HEK293 (cell line): Measurements from ENCODE around the gene SIGLEC10.

Source experiments
- CTCF ChIA-PET: fragments of 350-600 bp; formaldehyde crosslinking; extraction: SDS; loops from one replicate; lab custom pipeline; 2021; ENCODE audit warnings: antibody characterized with exemption; lab: Yijun Ruan, JAX
- POLR2A ChIA-PET: fragments of 300-600 bp; formaldehyde crosslinking; extraction: SDS; loops from one replicate; lab custom pipeline; 2020; ENCODE audit warnings: antibody characterized with exemption, inconsistent platforms; lab: Yijun Ruan, JAX
- H3K27ac ChIP-seq: fragments of 200-500 bp; sonication (Bioruptor generic); 2 replicates; pipeline ENCODE4 v1.5.1; 2014; ENCODE audit warnings: low read depth, low read length, control low read depth, inconsistent platforms; ENCODE audit errors: extremely low read depth
- H3K36me3 ChIP-seq, 2 experiments: fragments of 200-500 bp in 1 of 2; sonication (Bioruptor generic) in 1 of 2; 1 replicate in 1 of 2; 2 replicates in 1 of 2; pipeline ENCODE4 v1.5.1; 2014 to 2017; ENCODE audit warnings: inconsistent platforms in 2 of 2, low read length in 2 of 2; ENCODE audit not compliant: control insufficient read depth in 2 of 2, insufficient read depth in 1 of 2
- H3K4me1 ChIP-seq: fragments of 200-500 bp; sonication (Bioruptor generic); 2 replicates; pipeline ENCODE4 v1.5.1; 2014; ENCODE audit warnings: mild to moderate bottlenecking, low read length, inconsistent platforms; ENCODE audit not compliant: control insufficient read depth, insufficient read depth
- H3K4me3 ChIP-seq: 2 replicates; pipeline ENCODE4 v1.5.1; 2011; ENCODE audit warnings: low read depth, mild to moderate bottlenecking, control low read depth, low read length, moderate library complexity
- H3K9me3 ChIP-seq: fragments of 200-500 bp; sonication (Bioruptor generic); 2 replicates; pipeline ENCODE4 v1.5.1; 2014; ENCODE audit warnings: low read depth, low read length, inconsistent platforms; ENCODE audit not compliant: control insufficient read depth, insufficient read depth
- GLI4 ChIP-seq: fragments of 450-650 bp; formaldehyde crosslinking; IDR thresholded peaks from 2 replicates; pipeline ENCODE4 v1.5.1; 2016; ENCODE audit warnings: missing biosample characterization, missing genetic modification characterization
- IKZF3 ChIP-seq: fragments of 450-650 bp; IDR thresholded peaks from 2 replicates; pipeline ENCODE4 v1.5.0; 2018; ENCODE audit warnings: missing biosample characterization, mild to moderate bottlenecking, missing genetic modification characterization, moderate library complexity
- MEIS1 ChIP-seq: sonication (generic); formaldehyde crosslinking; IDR thresholded peaks from 2 replicates; pipeline ENCODE4 v1.8.1; 2022; ENCODE audit warnings: missing genetic modification reagents, mild to moderate bottlenecking, borderline replicate concordance
- OSR2 ChIP-seq: fragments of 450-650 bp; formaldehyde crosslinking; IDR thresholded peaks from 2 replicates; pipeline ENCODE4 v1.5.1; 2016; ENCODE audit warnings: missing biosample characterization, missing genetic modification characterization
- SP3 ChIP-seq: fragments of 450-650 bp; formaldehyde crosslinking; IDR thresholded peaks from 2 replicates; pipeline ENCODE4 v1.5.1; 2016; ENCODE audit warnings: missing biosample characterization, missing genetic modification characterization
- ZNF266 ChIP-seq: fragments of 450-650 bp; formaldehyde crosslinking; IDR thresholded peaks from 2 replicates; pipeline ENCODE4 v1.5.1; 2016; ENCODE audit warnings: missing biosample characterization, missing genetic modification characterization, low read depth
- ZNF404 ChIP-seq: fragments of 450-650 bp; formaldehyde crosslinking; IDR thresholded peaks from 2 replicates; pipeline ENCODE4 v1.5.1; 2017; ENCODE audit warnings: missing biosample characterization, missing genetic modification characterization
- ZNF561 ChIP-seq: fragments of 450-650 bp; IDR thresholded peaks from 2 replicates; pipeline ENCODE4 v1.5.1; 2018; ENCODE audit warnings: missing biosample characterization, missing genetic modification characterization, borderline replicate concordance
- ZNF596 ChIP-seq: fragments of 450-650 bp; IDR thresholded peaks from 2 replicates; pipeline ENCODE4 v1.5.0; 2018; ENCODE audit warnings: missing biosample characterization, mild to moderate bottlenecking, missing genetic modification characterization, moderate library complexity
- ZNF654 ChIP-seq: fragments of 450-650 bp; formaldehyde crosslinking; IDR thresholded peaks from 2 replicates; pipeline ENCODE4 v1.5.1; 2016; ENCODE audit warnings: low read depth, missing biosample characterization, missing genetic modification characterization
- ZNF768 ChIP-seq: fragments of 450-650 bp; formaldehyde crosslinking; IDR thresholded peaks from 2 replicates; pipeline ENCODE4 v1.5.1; 2018; ENCODE audit warnings: missing biosample characterization, mild to moderate bottlenecking, missing genetic modification characterization
- ZNF777 ChIP-seq: fragments of 450-650 bp; formaldehyde crosslinking; IDR thresholded peaks from 2 replicates; pipeline ENCODE4 v1.5.1; 2017; ENCODE audit warnings: missing biosample characterization, missing genetic modification characterization, borderline replicate concordance
- ZNF792 ChIP-seq: fragments of 450-650 bp; formaldehyde crosslinking; IDR thresholded peaks from 2 replicates; pipeline ENCODE4 v1.5.1; 2016; ENCODE audit warnings: missing biosample characterization, missing genetic modification characterization
- TF ChIP-seq, protein P1 (sequence below): fragments of 450-650 bp; formaldehyde crosslinking; IDR thresholded peaks from 2 replicates; pipeline ENCODE4 v1.5.1; 2016; ENCODE audit warnings: missing biosample characterization, missing genetic modification characterization
- TF ChIP-seq, protein P2 (sequence below): fragments of 450-650 bp; formaldehyde crosslinking; IDR thresholded peaks from 2 replicates; pipeline ENCODE4 v1.5.1; 2016; ENCODE audit warnings: missing biosample characterization, missing genetic modification characterization
- TF ChIP-seq, protein P3 (sequence below): fragments of 450-650 bp; formaldehyde crosslinking; IDR thresholded peaks from 2 replicates; pipeline ENCODE4 v1.5.1; 2016; ENCODE audit warnings: missing biosample characterization, missing genetic modification characterization
- TF ChIP-seq, protein P4 (sequence below): fragments of 450-650 bp; formaldehyde crosslinking; IDR thresholded peaks from 2 replicates; pipeline ENCODE4 v1.5.1; 2016; ENCODE audit warnings: missing biosample characterization, missing genetic modification characterization

SIGLEC10 gene

DNA sequence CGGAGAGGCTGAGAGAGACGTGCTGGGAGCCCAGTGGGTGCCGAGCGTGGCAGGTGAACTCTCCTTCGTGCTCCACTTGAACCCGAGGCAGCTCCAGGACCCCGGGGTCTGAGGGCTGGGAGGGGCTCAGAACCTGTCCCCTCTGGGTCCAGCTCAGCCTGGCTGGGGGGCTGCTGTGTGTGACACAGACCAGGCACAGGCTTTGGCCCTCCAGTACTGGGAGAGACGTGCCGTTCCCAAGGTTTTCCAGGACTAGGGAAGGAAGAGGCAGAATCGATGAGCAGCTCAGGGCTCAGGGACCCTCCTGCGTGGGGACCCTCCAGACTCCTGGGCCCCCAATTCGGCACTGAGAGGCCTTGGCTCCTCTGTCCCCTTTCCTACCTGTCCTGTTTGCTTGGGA, 2.3 kb downstream of the SIGLEC10 start:
- ChIA-PET CTCF (interaction anchor here (0.6 to 1.0 kb wide), 2 partner anchors 25 to 76 kb away, joined by 3 read pairs; no protein-coding TSS in a partner anchor), POLR2A (no interaction called here)
- no peak overlapping the region for H3K27ac ChIP-seq
- no peaks in the 10 kb centered on the region for H3K36me3 ChIP-seq
- H3K4me3 ChIP-seq: no peak overlapping the region
- H3K4me1 ChIP-seq: no peaks in the 10 kb centered on the region
- TF ChIP-seq OSR2 (tag by site-specific recombination) (no peak), MEIS1 (CRISPR knock-in tag) (no peak), SP3 (tag by site-specific recombination) (no peak)
- TF ChIP-seq, protein P1, sequence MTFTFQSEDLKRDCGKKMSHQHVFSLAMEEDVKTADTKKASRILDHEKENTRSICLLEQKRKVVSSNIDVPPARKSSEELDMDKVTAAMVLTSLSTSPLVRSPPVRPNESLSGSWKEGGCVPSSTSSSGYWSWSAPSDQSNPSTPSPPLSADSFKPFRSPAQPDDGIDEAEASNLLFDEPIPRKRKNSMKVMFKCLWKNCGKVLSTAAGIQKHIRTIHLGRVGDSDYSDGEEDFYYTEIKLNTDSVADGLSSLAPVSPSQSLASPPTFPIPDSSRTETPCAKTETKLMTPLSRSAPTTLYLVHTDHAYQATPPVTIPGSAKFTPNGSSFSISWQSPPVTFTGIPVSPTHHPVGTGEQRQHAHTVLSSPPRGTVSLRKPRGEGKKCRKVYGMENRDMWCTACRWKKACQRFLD (tag by site-specific recombination): no peak
- no peaks in the 10 kb centered on the region for H3K9me3 ChIP-seq

DNA sequence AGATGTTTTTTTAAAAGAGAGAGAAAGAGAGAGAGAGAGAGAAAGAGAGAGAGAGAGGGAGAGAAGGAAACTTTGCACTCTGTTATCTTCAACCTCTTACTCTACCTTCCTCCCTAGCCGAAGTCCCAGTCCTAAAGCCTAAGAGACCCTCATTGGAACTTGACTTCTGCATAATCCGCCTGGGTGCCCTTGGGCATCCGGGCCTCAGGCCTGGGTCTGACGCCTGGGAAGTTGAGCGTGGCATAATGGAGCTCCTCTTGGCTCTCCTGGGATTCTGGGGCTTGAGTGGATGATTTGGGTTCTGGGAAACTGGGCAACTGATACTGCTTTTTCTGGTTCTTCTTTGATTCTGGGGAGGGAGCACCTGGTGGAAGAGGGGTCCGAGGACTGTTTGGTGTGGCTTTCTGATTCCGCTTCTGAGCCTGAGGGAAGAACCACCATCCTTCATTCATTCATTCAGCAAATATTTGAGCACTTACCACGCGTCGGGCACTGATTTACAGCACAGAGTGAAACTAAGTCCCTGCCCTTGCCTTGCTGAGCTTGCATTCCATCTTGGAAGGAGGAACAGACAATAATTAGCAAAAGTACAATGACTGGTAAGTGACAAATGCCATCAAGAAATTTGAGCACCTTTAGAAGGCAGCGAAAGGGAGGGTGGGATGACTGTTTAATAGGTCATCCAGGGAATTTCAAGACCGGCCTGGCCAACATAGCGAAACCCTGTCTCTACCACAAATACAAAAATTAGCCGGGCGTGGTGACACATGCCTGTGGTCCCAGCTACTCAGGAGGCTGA, 6.3 kb downstream of the SIGLEC10 start:
- ChIA-PET CTCF (interaction anchor here (0.6 to 1.5 kb wide), 5 partner anchors 10 to 249 kb away, joined by 3 to 6 read pairs (median 3); no protein-coding TSS in a partner anchor), POLR2A (no interaction called here)
- peak; percentile 69 for TF ChIP-seq ZNF596 (tag by site-specific recombination)
- TF ChIP-seq ZNF266 (tag by site-specific recombination): no peak
- TF ChIP-seq ZNF777: no peak

DNA sequence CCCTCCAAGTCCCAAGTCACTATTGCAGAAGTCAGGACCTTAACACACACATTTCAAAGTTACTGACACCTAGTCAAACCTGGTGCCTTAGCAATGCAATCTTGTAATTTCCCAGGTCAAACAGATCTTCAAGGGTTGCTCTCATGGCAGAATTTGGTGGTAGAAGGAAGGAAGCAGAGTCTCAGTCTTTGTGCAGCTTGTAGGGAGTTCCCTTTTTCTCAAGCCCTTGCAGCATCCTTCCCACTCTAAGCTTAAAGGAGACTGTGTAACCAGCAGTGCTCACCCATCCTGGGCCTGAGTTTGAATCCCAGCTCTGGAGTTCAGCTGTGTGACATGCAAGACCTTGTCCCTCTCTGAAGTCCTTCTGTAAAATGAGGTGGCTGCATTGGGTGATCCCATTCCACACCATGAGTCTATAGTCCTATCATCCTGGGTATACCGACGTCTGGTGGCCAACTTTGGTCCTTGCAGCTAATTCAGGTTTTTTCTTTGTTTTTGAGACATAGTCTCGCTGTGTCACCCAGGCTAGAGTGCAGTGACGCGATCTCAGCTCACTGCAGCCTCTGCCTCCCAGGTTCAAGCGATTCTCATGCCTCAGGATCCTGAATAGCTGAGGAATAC, 9.8 kb downstream of the SIGLEC10 start:
- Histone ChIP-seq H3K4me3 (no peak overlapping the region), H3K4me1 (no peaks in the 10 kb centered on the region), H3K36me3 (no peaks in the 10 kb centered on the region), H3K27ac (no peak overlapping the region), H3K9me3 (no peaks in the 10 kb centered on the region)
- TF ChIP-seq, protein P2, sequence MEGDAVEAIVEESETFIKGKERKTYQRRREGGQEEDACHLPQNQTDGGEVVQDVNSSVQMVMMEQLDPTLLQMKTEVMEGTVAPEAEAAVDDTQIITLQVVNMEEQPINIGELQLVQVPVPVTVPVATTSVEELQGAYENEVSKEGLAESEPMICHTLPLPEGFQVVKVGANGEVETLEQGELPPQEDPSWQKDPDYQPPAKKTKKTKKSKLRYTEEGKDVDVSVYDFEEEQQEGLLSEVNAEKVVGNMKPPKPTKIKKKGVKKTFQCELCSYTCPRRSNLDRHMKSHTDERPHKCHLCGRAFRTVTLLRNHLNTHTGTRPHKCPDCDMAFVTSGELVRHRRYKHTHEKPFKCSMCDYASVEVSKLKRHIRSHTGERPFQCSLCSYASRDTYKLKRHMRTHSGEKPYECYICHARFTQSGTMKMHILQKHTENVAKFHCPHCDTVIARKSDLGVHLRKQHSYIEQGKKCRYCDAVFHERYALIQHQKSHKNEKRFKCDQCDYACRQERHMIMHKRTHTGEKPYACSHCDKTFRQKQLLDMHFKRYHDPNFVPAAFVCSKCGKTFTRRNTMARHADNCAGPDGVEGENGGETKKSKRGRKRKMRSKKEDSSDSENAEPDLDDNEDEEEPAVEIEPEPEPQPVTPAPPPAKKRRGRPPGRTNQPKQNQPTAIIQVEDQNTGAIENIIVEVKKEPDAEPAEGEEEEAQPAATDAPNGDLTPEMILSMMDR (tag by site-specific recombination): peak; percentile 39; the same call in 1 of the 2 replicates
- TF ChIP-seq ZNF404 (tag by site-specific recombination) (no peak), ZNF792 (tag by site-specific recombination) (no peak), ZNF768 (peak; percentile 61; the same call in 1 of the 2 replicates), GLI4 (tag by site-specific recombination) (no peak), ZNF654 (tag by site-specific recombination) (peak; percentile 27), ZNF561 (tag by site-specific recombination) (no peak), IKZF3 (tag by site-specific recombination) (no peak)
- TF ChIP-seq, protein P3, sequence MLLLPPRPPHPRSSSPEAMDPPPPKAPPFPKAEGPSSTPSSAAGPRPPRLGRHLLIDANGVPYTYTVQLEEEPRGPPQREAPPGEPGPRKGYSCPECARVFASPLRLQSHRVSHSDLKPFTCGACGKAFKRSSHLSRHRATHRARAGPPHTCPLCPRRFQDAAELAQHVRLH (tag by site-specific recombination): no peak
- TF ChIP-seq, protein P4, sequence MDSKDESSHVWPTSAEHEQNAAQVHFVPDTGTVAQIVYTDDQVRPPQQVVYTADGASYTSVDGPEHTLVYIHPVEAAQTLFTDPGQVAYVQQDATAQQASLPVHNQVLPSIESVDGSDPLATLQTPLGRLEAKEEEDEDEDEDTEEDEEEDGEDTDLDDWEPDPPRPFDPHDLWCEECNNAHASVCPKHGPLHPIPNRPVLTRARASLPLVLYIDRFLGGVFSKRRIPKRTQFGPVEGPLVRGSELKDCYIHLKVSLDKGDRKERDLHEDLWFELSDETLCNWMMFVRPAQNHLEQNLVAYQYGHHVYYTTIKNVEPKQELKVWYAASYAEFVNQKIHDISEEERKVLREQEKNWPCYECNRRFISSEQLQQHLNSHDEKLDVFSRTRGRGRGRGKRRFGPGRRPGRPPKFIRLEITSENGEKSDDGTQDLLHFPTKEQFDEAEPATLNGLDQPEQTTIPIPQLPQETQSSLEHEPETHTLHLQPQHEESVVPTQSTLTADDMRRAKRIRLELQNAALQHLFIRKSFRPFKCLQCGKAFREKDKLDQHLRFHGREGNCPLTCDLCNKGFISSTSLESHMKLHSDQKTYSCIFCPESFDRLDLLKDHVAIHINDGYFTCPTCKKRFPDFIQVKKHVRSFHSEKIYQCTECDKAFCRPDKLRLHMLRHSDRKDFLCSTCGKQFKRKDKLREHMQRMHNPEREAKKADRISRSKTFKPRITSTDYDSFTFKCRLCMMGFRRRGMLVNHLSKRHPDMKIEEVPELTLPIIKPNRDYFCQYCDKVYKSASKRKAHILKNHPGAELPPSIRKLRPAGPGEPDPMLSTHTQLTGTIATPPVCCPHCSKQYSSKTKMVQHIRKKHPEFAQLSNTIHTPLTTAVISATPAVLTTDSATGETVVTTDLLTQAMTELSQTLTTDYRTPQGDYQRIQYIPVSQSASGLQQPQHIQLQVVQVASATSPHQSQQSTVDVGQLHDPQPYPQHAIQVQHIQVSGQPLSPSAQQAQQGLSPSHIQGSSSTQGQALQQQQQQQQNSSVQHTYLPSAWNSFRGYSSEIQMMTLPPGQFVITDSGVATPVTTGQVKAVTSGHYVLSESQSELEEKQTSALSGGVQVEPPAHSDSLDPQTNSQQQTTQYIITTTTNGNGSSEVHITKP: peak; percentile 43; the same call in 1 of the 2 replicates
- ChIA-PET CTCF (interaction anchor here (0.7 to 2.8 kb wide), 18 partner anchors 9 to 634 kb away, joined by 3 to 22 read pairs (median 6); partner anchors contain the start of genes SIGLEC10 and VSIG10L), POLR2A (interaction anchor here (0.7 kb wide), 1 partner anchor 14 kb away, joined by 3 read pairs; no protein-coding TSS in a partner anchor)

More for the DNA sequence above, 6.3 kb downstream of the SIGLEC10 start:
- Histone ChIP-seq H3K9me3 (no peaks in the 10 kb centered on the region), H3K4me1 (no peaks in the 10 kb centered on the region), H3K27ac (no peak overlapping the region), H3K4me3 (no peak overlapping the region), H3K36me3 (no peaks in the 10 kb centered on the region)
